ENCODE measurements around the gene IGFL2.
"Not testable (repeated sequence)": the region's sequence is repeated elsewhere in the genome, so short reads cannot be mapped to it uniquely, and the experiment has no call there.

Gene IGFL2

DNA sequence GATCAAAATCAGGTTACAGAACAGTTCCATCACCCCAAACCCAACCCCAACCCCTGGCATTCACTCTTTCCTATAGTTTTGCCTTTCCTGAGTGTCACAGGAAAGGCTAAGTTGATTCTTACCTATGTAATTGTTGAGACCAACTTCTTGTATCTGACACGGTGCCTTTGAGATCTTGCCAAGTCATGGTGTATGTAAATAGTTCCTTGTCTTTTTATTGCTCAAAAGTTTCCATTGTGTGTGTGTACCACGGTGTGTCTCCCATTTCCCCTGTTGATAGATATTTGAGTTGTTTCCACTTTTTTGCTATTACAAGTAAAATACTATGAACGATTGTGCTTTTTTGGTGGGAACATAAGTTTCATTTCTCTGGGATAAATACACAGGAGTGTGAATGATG is 3.3 kb upstream of the IGFL2 start:
- no peak for DNase-seq

GRCh38 chr19:46147166-46147740 is 785 bp upstream of the IGFL2 start:
- DNase-seq, result no peak

GRCh38 chr19:46150606-46151005 is 2.6 kb downstream of the IGFL2 start:
- DNase-seq, result no peak

- no peak for DNase-seq
These were observed 7.2 kb downstream of the IGFL2 start for GRCh38 chr19:46155237-46155636.

- no peak for DNase-seq
These were observed 11.6 kb downstream of the IGFL2 start for GRCh38 chr19:46159418-46160232.

DNA sequence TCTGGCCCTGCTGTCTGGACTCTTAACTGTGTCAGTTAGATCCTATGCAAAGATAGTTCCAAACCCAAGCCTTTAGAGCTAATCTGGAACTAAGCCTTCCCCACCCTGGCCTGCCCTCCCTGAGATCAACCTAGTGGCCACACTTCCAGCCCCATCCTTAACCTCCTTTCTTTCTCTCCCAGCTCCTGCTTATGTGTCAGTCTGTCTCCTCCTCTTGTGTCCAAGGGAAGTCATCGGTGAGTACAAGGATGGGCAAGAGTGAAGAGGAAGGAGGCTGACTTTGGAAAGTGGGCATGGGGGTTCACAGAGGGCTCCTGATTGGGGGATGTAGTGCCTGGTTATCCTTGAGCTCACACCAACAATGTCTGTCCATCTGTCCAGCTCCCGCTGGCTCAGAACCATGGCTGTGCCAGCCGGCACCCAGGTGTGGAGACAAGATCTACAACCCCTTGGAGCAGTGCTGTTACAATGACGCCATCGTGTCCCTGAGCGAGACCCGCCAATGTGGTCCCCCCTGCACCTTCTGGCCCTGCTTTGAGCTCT is 12.3 kb downstream of the IGFL2 start:
- DNase-seq, result no peak

DNA sequence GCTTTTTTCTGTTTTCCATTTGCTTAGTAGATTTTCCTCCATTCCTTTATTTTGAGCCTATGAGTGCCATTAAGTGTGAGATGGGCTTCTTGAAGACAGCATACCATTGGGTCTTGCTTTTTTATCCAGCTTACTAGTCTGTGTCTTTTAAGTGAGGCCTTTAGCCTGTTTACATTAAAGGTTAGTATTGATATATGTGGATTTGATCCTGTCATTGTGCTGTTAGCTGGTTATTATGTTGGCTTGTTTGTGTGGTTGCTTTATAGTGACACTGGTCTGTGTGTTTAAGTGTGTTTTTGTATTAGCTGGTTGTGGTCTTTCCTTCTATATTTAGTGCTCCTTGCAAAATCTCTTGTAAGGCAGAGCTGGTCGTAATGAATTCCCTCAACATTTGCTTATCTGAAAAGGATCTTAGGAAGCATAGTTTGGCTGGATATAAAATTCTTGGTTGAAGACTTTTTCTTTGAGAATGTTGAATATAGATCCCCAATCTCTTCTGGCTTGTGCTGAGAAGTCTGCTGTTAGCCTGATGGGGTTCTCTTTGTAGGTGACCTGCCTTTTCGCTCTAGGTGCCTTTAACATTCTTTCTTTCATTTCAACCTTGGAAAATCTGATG is 13.7 kb downstream of the IGFL2 start:
- DNase-seq, result not testable (repeated sequence)

- DNase-seq, result no peak
These were observed 14.7 kb downstream of the IGFL2 start for GRCh38 chr19:46162731-46163130.

DNA sequence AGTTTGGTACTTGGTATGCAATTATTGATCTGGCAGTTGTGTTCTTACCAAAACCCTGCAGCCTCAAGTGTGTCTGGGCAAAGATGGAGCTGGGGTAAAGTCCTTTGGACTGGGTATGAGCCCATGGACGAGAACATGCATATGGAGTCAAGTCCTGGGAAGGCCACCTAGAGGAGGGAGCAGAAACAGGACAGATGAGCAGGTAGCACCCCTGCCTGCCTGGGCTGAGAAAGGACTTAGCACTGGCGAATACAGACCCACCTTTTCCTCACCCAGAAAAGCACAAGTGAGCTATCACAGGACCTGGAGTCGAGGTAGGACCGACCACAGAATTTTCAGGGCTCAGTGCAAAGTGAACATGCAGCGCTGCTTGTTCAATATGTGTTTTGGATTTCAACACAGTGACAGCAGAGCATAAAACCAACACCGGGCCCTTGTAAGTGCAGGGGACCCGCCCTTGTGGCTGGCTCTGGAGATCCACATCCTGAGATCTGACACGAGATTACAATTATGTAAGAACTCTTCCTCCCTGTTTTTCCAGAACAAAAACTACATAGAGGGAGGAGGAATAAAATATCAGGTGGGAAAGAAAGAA is 25.9 kb downstream of the IGFL2 start:
- DNase-seq, result no peak

- DNase-seq, result no peak
These were observed 28.2 kb downstream of the IGFL2 start for GRCh38 chr19:46176116-46176860.

GRCh38 chr19:46179076-46179759 is 31.2 kb downstream of the IGFL2 start:
- no peak for DNase-seq

GRCh38 chr19:46180701-46181387 is 32.8 kb downstream of the IGFL2 start:
- DNase-seq, result no peak

DNA sequence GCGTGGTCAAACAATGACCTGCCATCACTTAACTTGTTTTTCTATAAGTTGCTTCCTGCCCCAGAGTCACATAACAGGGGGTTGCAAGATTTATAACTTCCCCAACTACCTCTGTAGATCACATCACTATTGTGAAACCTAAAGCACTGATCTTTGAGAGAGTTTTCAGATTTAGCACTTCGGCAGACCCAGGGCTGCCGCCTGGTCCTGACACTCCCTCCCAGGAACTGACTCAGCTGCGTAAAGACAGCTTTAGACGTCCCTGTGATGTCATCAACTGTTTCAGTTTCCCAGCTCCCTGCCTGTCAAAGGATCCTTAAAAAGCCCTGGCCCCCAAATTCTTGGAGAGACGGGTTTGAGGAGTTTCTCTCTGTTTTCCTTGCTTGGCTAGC is 33.3 kb downstream of the IGFL2 start:
- DNase-seq, result no peak

DNA sequence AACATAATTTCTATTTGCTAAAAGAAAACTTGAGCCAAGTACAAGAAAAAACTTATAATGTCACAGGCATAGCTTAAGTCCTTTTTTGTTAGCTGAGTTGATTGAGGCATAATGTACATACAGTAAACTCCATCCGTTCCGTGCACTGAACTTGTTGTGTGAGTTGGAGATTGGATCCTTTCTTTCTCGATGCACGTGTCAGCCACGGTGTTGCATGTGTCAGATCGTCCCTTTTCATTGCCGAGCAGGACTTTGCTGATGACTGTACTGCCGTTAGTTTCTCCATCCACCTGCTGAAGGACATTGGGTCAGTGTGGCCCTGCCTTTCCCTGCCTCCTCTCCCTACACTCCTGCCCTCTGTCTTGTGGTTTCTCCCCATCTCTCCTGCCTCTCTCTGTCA is 34.4 kb downstream of the IGFL2 start:
- no peak for DNase-seq

- DNase-seq, result not testable (repeated sequence)
These were observed 37.0 kb downstream of the IGFL2 start for GRCh38 chr19:46184775-46185710.

GRCh38 chr19:46186101-46186716 is 38.2 kb downstream of the IGFL2 start:
- no peak for DNase-seq

- no peak for DNase-seq
These were observed 38.7 kb downstream of the IGFL2 start for GRCh38 chr19:46186717-46187101.

- no peak for DNase-seq
These were observed 42.2 kb downstream of the IGFL2 start for GRCh38 chr19:46189971-46190888.

DNA sequence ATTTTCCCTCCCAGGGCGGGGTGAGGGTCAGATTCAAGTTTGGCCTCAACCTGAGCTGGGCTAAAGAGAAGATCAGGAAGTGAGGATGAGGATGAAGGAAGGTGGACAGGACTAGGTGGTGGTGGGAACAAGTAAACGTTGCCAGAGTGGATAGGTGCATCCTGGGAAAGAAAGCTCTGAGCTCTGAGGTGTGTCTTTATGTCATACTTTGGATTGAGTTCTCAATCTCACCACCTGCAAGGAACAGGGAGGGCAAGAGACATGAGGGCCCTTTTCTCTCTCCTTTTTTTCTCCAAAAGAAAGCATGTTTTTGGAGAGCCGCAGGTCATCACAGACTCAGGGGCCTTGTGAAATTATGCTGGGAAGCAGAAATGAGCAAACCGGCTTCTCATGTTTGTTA is 43.3 kb downstream of the IGFL2 start:
- DNase-seq, result no peak
